DOHH2 (cell line): ENCODE measurements around the gene EIF4E2.

Source experiments
- CTCF ChIP-seq: fragments of 200-600 bp; sonication (generic); IDR thresholded peaks from one replicate; pipeline ENCODE4 v1.5.1; 2014; ENCODE audit warnings: antibody characterized with exemption, mild to moderate bottlenecking, low read depth, low read length; ENCODE audit not compliant: poor library complexity, severe bottlenecking
- EZH2phosphoT487 ChIP-seq: fragments of 200-600 bp; sonication (generic); IDR thresholded peaks from 2 replicates; pipeline ENCODE4 v1.6.1; 2017; ENCODE audit warnings: borderline replicate concordance, mild to moderate bottlenecking, antibody characterized with exemption, low read length, moderate library complexity, mixed read lengths

GRCh38 chr2:232593982-232594381 is 43.5 kb downstream of the EIF4E2 start:
- no peak for TF ChIP-seq CTCF
- TF ChIP-seq EZH2phosphoT487, result no peak
